Stimulated activated naive CD4-positive, alpha-beta T cell (primary cell): ENCODE measurements around the gene CPED1.
A peak's percentile ranks its signal among the peaks of the same experiment; 100 is the strongest.
"Not testable (repeated sequence)": the region's sequence is repeated elsewhere in the genome, so short reads cannot be mapped to it uniquely, and the experiment has no call there.

Experiments used
- DNase-seq, 6 experiments: peaks; one replicate each; lab custom pipeline; 2025; lab: John Stamatoyannopoulos, UW

CPED1 gene

DNA sequence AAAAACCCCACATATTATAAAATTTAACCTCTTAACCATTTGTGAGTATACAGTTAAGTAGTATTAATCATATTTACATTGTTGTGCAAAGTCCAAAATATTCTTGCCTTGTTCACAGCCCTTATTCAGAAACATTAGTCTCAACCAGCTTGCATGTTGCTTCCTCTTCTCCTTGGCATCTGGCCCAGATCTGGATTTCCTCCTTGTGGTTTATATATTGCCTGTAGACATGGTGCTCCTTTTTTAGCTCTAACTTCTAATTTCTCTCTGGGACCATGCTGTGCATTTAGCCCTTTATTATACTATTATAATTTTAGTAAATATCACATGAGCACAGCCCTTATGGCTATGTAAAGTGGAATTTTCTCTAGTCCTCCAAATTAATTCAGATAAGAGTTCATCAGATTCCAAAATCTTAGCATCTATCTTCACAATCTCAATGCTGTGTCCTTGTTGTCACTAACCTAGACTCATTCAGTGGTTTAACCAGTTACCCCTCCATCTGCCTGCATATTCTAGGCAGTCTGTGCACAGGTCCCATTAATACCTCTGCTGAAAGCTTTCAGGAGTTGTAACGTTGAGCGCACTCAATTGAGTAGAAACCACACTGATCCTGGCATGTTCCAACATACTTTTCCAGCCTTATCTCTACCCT, 7.9 kb downstream of the CPED1 start:
- DNase-seq, result peak; percentile 1 to 75 (median 46)

GRCh38 chr7:120996988-120997345, 8.5 kb downstream of the CPED1 start:
- DNase-seq, result no peak

DNA sequence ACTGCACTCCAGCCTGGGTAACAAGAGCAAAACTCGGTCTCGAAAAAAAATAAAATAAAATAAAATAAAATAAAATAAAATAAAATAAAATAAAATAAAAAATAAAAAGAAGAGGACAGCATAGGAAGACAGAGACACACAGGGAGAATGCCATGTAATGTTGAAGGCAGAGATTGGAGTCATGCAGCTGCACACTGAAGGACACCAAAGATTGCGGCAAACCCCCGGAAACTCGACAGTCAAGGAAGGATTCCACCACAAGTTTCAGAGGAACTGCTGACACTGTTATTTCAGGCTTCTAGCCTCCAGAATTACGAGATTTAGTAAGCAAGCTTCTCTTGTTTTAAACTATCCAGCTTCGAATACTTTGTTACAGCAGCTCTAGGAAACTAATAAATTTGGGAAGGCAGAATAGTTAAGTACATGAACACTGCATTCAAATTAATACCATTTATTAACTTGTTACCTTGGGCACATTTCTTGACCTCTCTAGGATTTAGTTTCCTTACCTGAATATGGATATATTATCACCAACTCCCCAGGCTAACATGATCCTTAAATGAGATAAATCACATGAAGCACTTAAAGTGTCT, 9.5 kb downstream of the CPED1 start:
- no peak for DNase-seq

DNA sequence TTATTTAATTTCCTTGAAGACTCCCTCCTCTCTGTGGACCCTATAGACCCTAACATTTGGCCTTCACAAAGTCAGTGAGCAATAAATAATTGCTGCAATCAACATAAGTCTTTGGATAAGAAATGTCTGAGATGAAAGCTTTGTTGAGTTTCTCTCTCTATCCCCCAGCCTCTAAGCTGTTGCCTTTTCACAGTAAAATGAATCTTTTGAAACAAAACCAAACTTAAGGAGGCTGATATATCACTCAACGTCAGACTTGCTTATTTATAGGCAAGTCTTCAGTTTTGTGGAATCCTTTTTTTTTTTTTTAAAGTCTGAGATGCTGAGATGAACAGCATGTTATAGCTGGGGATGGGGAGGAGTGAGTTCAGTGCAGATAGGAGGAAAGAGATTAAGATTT, 10.0 kb downstream of the CPED1 start:
- DNase-seq, result no peak

GRCh38 chr7:120998996-120999565, 10.6 kb downstream of the CPED1 start:
- DNase-seq, result no peak

- no peak for DNase-seq
Measured at GRCh38 chr7:121000081-121000983, 11.8 kb downstream of the CPED1 start.

DNA sequence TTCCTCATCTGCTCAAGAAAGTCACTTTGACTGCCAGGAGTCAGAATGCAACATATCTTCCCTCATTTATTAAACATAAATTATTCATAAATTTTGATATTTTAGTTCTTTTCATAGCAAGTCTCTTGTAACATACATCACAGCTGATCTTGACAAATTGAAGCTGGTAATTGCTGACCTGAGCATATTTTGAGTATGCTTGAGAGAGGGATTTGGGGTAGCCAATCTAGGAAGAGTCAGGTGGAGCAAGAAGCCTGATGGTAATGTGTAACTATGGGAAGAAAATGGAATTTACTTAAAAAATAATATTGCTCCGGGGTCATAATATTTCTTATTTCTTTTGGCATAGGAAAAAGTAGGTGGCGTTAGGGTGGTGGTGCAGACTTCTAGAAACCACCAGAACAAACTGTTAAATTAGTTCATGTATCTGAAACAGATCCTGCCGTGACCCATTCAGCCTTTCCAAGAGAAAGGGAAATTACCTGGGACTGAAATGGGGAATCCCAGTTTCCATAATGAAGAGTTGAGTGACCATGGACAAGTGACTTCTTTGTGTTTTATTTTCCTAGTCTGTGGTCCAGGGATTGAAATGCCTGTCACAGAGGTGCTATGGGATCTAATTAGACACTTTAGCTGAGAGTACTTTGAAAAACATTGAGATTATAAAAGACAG, 12.9 kb downstream of the CPED1 start:
- no peak for DNase-seq

GRCh38 chr7:121002048-121002756, 13.7 kb downstream of the CPED1 start:
- DNase-seq, result no peak

- no peak for DNase-seq
Measured at GRCh38 chr7:121002757-121003200, 14.3 kb downstream of the CPED1 start.

GRCh38 chr7:121003986-121004685, 15.6 kb downstream of the CPED1 start:
- no peak for DNase-seq

DNA sequence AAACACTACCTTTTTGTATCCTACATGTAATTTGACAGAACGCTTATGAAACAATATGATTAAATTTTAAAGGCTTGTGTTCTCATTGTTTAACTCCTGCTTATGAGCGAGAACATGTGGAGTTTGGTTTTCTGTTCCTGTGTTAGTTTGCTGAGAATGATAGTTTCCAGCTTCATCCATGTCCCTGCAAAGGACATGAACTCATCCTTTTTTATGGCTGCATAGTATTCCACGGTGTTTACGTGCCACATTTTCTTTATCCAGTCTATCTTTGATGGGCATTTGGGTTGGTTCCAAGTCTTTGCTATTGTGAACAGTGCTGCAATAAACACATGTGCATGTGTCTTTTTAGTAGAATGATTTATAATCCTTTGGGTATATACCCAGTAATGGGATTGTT, 16.5 kb downstream of the CPED1 start:
- not testable (repeated sequence) for DNase-seq

DNA sequence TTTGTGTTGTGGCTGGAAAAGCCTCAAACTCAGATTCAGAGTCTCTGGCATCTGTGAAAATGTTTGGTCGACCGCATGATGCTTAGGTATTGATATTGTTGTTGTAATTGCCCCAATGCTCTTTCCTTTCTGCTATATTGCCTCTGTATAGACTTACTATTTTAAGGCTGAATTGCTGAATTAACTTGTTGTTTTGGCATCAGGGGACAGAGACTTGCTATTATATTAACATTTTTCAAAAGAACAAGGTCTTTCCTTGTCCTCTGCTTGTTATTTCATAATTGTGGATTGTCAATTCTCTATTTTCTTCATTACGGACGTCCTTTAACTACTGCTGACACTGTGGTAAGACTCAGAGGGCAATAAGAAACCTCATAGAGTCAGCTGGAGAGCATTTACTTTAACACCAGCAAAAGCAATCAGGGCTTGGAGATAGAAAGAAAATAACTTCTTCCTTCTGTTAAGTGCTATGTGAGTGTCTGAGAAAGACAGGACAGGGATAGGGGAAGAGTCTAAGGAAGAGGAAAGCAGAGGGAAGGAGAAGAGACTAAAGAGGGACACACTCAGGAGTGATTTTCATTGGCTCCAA, 17.6 kb downstream of the CPED1 start:
- DNase-seq, result no peak

GRCh38 chr7:121006711-121007315, 18.3 kb downstream of the CPED1 start:
- DNase-seq, result no peak

DNA sequence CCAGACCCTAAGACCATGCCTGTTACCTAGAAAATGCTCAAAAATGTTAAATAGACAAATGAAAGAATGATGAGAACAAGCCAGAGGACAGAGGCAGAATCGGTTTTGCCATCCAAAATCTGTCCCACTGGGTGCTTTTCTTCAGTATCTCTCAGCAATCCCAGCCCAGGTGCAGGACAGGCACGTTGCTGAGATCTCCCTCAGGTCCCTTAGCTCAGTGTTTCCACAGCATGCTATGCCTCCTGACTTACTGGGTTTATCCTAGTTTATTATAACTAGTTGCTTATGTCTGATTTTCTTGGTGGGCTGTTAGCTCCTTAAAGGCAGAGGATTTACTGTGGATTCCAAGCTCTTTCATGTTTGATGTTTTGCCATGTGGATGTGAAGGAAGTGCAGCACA, 20.3 kb downstream of the CPED1 start:
- no peak for DNase-seq

GRCh38 chr7:121011401-121011800, 22.9 kb downstream of the CPED1 start:
- no peak for DNase-seq

- no peak for DNase-seq
Measured at GRCh38 chr7:121012170-121012874, 23.8 kb downstream of the CPED1 start.

- no peak for DNase-seq
Measured at GRCh38 chr7:121012919-121013318, 24.4 kb downstream of the CPED1 start.

- no peak for DNase-seq
Measured at GRCh38 chr7:121015560-121015959, 27.0 kb downstream of the CPED1 start.

- no peak for DNase-seq
Measured at GRCh38 chr7:121016966-121017365, 28.5 kb downstream of the CPED1 start.
